HepG2 (cell line): ENCODE measurements around the gene FBXO41. TPM values are rescaled to one million over a fixed set of nuclear protein-coding genes. Genes with fewer than 3 reads are reported as not detected.

Experiments
- ATRX ChIP-seq: sonication (generic); formaldehyde crosslinking; IDR thresholded peaks from 2 replicates; pipeline ENCODE4 v1.4.0; 2020; ENCODE audit warnings: missing genetic modification reagents, borderline replicate concordance
- CENPX ChIP-seq: sonication (generic); formaldehyde crosslinking; IDR thresholded peaks from 2 replicates; pipeline ENCODE4 v1.9.0; 2021; ENCODE audit warnings: mild to moderate bottlenecking, missing genetic modification reagents, moderate library complexity
- JARID2 ChIP-seq: sonication (generic); formaldehyde crosslinking; IDR thresholded peaks from 2 replicates; pipeline ENCODE4 v1.8.1; 2023; ENCODE audit warnings: missing genetic modification reagents, inconsistent platforms; ENCODE audit not compliant: insufficient replicate concordance
- NFE2L1 ChIP-seq: sonication (generic); formaldehyde crosslinking; IDR thresholded peaks from 2 replicates; pipeline ENCODE4 v1.4.0; 2020; ENCODE audit warnings: missing genetic modification reagents, mild to moderate bottlenecking, borderline replicate concordance
- ONECUT2 ChIP-seq: sonication (generic); formaldehyde crosslinking; IDR thresholded peaks from 2 replicates; pipeline ENCODE4 v1.4.0; 2020; ENCODE audit warnings: missing genetic modification reagents
- TOPORS ChIP-seq: sonication (generic); formaldehyde crosslinking; IDR thresholded peaks from 2 replicates; pipeline ENCODE4 v1.8.0; 2023; ENCODE audit warnings: mild to moderate bottlenecking, missing genetic modification reagents
- U2AF1 ChIP-seq: fragments of 200-400 bp; formaldehyde crosslinking; optimal IDR thresholded peaks from 2 replicates; pipeline ENCODE3; 2017; ENCODE audit warnings: mild to moderate bottlenecking, low read depth, low read length
- ZBTB1 ChIP-seq: sonication (generic); formaldehyde crosslinking; IDR thresholded peaks from 2 replicates; pipeline ENCODE4 v1.4.0; 2020; ENCODE audit warnings: missing genetic modification reagents, borderline replicate concordance
- ZBTB42 ChIP-seq: sonication (generic); formaldehyde crosslinking; IDR thresholded peaks from 2 replicates; pipeline ENCODE4 v1.5.0; 2020; ENCODE audit warnings: mild to moderate bottlenecking, missing genetic modification reagents
- ZFP36 ChIP-seq: fragments of 150-350 bp; IDR thresholded peaks from 2 replicates; pipeline ENCODE4 v1.6.1; 2018; ENCODE audit warnings: borderline replicate concordance, low read length, low read depth; ENCODE audit not compliant: partially characterized antibody
- ZNF296 ChIP-seq: sonication (generic); formaldehyde crosslinking; conservative IDR thresholded peaks from 2 replicates; pipeline ENCODE4 v1.5.0; 2020; ENCODE audit warnings: mild to moderate bottlenecking, missing genetic modification reagents
- ZNF547 ChIP-seq: sonication (generic); formaldehyde crosslinking; IDR thresholded peaks from 2 replicates; pipeline ENCODE4 v1.5.1; 2020; ENCODE audit warnings: mild to moderate bottlenecking, missing genetic modification reagents
- ZNF75D ChIP-seq: sonication (generic); formaldehyde crosslinking; IDR thresholded peaks from 2 replicates; pipeline ENCODE4 v1.8.1; 2023; ENCODE audit warnings: missing genetic modification reagents, mild to moderate bottlenecking, borderline replicate concordance
- ZSCAN20 ChIP-seq: sonication (generic); formaldehyde crosslinking; IDR thresholded peaks from 2 replicates; pipeline ENCODE4 v1.4.0; 2020; ENCODE audit warnings: missing genetic modification reagents, mild to moderate bottlenecking, borderline replicate concordance
- polyA plus RNA-seq, 8 experiments: library from polyadenylated mRNA; depleted of rRNA in 3 of 8; stranded (reverse) in 7 of 8; unstranded in 1 of 8; fragments of >200 nt; fragmentation: Illumina TruSeq in 4 of 8; extraction: Trizol in 4 of 8; gene quantifications; 2 replicates each; pipeline versions ENCODE4 v1.2.1 to v1.2.3, GENCODE V29; 2011 to 2016; ENCODE audit warnings: low read depth in 4 of 8, missing spikeins in 1 of 8, mixed read lengths in 1 of 8; ENCODE audit not compliant: insufficient read depth in 1 of 8
- total RNA-seq, 5 experiments: library from RNA; depleted of rRNA; stranded (reverse); fragments of >200 nt; fragmentation: Illumina TruSeq; extraction: Trizol; gene quantifications; 2 replicates each; pipeline ENCODE4 v1.2.3, GENCODE V29; 2016; ENCODE audit warnings: low read depth in 1 of 5
- TF ChIP-seq, protein P1 (sequence below): sonication (generic); formaldehyde crosslinking; IDR thresholded peaks from 2 replicates; pipeline ENCODE4 v1.8.0; 2022; ENCODE audit warnings: mild to moderate bottlenecking, missing genetic modification reagents
- TF ChIP-seq, protein P2 (sequence below): sonication (generic); formaldehyde crosslinking; IDR thresholded peaks from 2 replicates; pipeline ENCODE4 v1.4.0; 2020; ENCODE audit warnings: missing genetic modification reagents, mild to moderate bottlenecking, borderline replicate concordance
- TF ChIP-seq, protein P3 (sequence below): sonication (generic); formaldehyde crosslinking; IDR thresholded peaks from 2 replicates; pipeline ENCODE4 v1.4.0; 2020; ENCODE audit warnings: missing genetic modification reagents, borderline replicate concordance

FBXO41 gene
- total and polyA plus RNA-seq, 2 of the 13 experiments (the other 11 are each of a cell fraction or from before 2014, with no cell fraction given): 4.2 to 10.3 TPM

DNA sequence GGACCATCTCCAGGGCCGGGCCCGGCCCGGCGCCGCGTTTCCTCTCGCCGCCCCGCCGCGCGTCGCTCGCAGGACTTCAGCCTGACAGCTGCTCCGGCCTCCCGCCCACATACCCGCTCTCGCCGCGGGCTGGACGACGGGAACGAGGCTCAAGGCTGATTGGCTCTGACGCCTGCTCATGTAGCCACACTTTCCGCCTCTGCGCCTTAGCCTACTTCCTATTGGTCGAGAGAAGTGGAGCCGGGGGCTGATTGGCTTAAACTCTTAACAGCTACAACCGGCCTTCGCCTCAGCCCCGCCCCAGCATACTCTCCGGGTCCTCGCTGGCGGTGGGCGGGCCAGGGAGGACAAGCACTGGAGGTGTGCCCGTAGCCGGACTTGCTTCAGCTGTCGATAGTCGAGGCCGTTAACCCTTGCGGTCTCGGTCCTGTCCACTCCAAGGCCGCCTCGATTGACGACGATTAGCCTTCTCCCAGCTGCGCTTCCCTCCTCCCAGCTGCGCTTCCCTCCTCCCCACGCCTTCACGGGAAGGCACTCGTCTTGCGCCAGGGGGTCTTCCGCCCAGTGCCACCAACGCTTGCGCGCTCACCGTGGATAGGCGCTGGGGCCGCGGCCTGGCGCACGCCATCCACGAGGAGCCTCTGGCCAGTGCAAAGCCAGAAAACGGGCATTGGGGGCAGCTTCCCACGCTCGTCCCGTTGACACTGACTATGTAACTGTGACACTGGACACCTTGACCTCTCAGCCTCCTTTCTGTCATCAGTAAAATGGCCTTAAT is 50.9 kb downstream of the FBXO41 start, which contains the start of gene PRADC1 (continued):
- TF ChIP-seq ZNF547 (CRISPR knock-in tag) (peak; percentile 92), CENPX (no peak), ZFP36 (no peak), JARID2 (CRISPR knock-in tag) (no peak), U2AF1 (no peak), TOPORS (CRISPR knock-in tag) (peak; percentile 42; the same call in 1 of the 2 replicates), ZNF75D (CRISPR knock-in tag) (peak; percentile 69; the same call in 1 of the 2 replicates), ZBTB1 (CRISPR knock-in tag) (0 out of 2 replicates have a peak, but pooled peaks have one; percentile 55), ZSCAN20 (no peak), ZNF296 (CRISPR knock-in tag) (peak; percentile 87), ONECUT2 (CRISPR knock-in tag) (peak; percentile 54; the same call in 1 of the 2 replicates), ATRX (CRISPR knock-in tag) (no peak), ZBTB42 (CRISPR knock-in tag) (no peak), NFE2L1 (CRISPR knock-in tag) (no peak)
- TF ChIP-seq, protein P1, sequence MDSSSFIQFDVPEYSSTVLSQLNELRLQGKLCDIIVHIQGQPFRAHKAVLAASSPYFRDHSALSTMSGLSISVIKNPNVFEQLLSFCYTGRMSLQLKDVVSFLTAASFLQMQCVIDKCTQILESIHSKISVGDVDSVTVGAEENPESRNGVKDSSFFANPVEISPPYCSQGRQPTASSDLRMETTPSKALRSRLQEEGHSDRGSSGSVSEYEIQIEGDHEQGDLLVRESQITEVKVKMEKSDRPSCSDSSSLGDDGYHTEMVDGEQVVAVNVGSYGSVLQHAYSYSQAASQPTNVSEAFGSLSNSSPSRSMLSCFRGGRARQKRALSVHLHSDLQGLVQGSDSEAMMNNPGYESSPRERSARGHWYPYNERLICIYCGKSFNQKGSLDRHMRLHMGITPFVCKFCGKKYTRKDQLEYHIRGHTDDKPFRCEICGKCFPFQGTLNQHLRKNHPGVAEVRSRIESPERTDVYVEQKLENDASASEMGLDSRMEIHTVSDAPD: no peak
- TF ChIP-seq, protein P2, sequence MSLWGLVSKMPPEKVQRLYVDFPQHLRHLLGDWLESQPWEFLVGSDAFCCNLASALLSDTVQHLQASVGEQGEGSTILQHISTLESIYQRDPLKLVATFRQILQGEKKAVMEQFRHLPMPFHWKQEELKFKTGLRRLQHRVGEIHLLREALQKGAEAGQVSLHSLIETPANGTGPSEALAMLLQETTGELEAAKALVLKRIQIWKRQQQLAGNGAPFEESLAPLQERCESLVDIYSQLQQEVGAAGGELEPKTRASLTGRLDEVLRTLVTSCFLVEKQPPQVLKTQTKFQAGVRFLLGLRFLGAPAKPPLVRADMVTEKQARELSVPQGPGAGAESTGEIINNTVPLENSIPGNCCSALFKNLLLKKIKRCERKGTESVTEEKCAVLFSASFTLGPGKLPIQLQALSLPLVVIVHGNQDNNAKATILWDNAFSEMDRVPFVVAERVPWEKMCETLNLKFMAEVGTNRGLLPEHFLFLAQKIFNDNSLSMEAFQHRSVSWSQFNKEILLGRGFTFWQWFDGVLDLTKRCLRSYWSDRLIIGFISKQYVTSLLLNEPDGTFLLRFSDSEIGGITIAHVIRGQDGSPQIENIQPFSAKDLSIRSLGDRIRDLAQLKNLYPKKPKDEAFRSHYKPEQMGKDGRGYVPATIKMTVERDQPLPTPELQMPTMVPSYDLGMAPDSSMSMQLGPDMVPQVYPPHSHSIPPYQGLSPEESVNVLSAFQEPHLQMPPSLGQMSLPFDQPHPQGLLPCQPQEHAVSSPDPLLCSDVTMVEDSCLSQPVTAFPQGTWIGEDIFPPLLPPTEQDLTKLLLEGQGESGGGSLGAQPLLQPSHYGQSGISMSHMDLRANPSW (CRISPR knock-in tag): no peak
- TF ChIP-seq, protein P3, sequence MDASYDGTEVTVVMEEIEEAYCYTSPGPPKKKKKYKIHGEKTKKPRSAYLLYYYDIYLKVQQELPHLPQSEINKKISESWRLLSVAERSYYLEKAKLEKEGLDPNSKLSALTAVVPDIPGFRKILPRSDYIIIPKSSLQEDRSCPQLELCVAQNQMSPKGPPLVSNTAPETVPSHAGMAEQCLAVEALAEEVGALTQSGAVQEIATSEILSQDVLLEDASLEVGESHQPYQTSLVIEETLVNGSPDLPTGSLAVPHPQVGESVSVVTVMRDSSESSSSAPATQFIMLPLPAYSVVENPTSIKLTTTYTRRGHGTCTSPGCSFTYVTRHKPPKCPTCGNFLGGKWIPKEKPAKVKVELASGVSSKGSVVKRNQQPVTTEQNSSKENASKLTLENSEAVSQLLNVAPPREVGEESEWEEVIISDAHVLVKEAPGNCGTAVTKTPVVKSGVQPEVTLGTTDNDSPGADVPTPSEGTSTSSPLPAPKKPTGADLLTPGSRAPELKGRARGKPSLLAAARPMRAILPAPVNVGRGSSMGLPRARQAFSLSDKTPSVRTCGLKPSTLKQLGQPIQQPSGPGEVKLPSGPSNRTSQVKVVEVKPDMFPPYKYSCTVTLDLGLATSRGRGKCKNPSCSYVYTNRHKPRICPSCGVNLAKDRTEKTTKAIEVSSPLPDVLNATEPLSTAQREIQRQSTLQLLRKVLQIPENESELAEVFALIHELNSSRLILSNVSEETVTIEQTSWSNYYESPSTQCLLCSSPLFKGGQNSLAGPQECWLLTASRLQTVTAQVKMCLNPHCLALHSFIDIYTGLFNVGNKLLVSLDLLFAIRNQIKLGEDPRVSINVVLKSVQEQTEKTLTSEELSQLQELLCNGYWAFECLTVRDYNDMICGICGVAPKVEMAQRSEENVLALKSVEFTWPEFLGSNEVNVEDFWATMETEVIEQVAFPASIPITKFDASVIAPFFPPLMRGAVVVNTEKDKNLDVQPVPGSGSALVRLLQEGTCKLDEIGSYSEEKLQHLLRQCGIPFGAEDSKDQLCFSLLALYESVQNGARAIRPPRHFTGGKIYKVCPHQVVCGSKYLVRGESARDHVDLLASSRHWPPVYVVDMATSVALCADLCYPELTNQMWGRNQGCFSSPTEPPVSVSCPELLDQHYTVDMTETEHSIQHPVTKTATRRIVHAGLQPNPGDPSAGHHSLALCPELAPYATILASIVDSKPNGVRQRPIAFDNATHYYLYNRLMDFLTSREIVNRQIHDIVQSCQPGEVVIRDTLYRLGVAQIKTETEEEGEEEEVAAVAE (CRISPR knock-in tag): 0 out of 2 replicates have a peak, but pooled peaks have one; percentile 75
